Neural progenitor cell (in vitro differentiated cells): ENCODE results near the gene WDR27. TPM values are rescaled to one million over a fixed set of nuclear protein-coding genes. Genes with fewer than 3 reads are reported as not detected.

Experiments used
- DNase-seq: peaks from one replicate; pipeline ENCODE4 v3.0.0-alpha.2; 2016; ENCODE audit warnings: low spot score
- H2AFZ ChIP-seq: fragments of 200-600 bp; sonication (generic); replicated peaks from 2 replicates; pipeline ENCODE4 v1.6.1; 2016; ENCODE audit warnings: antibody characterized with exemption
- H3F3A ChIP-seq: fragments of 200-600 bp; sonication (generic); 2 replicates; pipeline ENCODE4 v1.6.1; 2016; ENCODE audit warnings: antibody characterized with exemption, low read depth
- H3K27ac ChIP-seq: fragments of 200-600 bp; sonication (generic); 2 replicates; pipeline ENCODE4 v1.5.1; 2016; ENCODE audit warnings: mild to moderate bottlenecking
- H3K27me3 ChIP-seq: fragments of 200-600 bp; sonication (generic); 2 replicates; pipeline ENCODE4 v1.6.1; 2016; ENCODE audit warnings: mild to moderate bottlenecking, moderate library complexity
- H3K36me3 ChIP-seq: fragments of 200-600 bp; sonication (generic); 2 replicates; pipeline ENCODE4 v1.5.1; 2016
- H3K4me1 ChIP-seq: fragments of 200-600 bp; sonication (generic); 2 replicates; pipeline ENCODE4 v1.6.1; 2016; ENCODE audit warnings: mixed run types
- H3K4me2 ChIP-seq: fragments of 200-600 bp; sonication (generic); 2 replicates; pipeline ENCODE4 v1.6.1; 2016
- H3K4me3 ChIP-seq: fragments of 200-600 bp; sonication (generic); 2 replicates; pipeline ENCODE4 v1.5.1; 2016
- H3K79me2 ChIP-seq: fragments of 200-600 bp; sonication (generic); 2 replicates; pipeline ENCODE4 v1.6.1; 2016; ENCODE audit warnings: low read depth
- H3K9ac ChIP-seq: fragments of 200-600 bp; sonication (generic); 2 replicates; pipeline ENCODE4 v1.6.1; 2016
- H3K9me3 ChIP-seq: fragments of 200-600 bp; sonication (generic); 2 replicates; pipeline ENCODE4 v1.5.1; 2016; ENCODE audit warnings: low read depth
- H4K20me1 ChIP-seq: fragments of 200-600 bp; sonication (generic); 2 replicates; pipeline ENCODE4 v1.6.1; 2016; ENCODE audit warnings: low read depth
- H3K27ac Mint-ChIP-seq: 3 replicates; pipeline ENCODE4 v1.8.0; 2021; ENCODE audit warnings: mixed read lengths
- H3K27me3 Mint-ChIP-seq: 2 replicates; pipeline ENCODE4 v1.8.0; 2022; ENCODE audit warnings: low read depth, mild to moderate bottlenecking, inconsistent platforms, moderate library complexity, mixed read lengths; ENCODE audit not compliant: insufficient read depth
- H3K36me3 Mint-ChIP-seq: 3 replicates; pipeline ENCODE4 v1.8.0; 2021; ENCODE audit warnings: mixed read lengths
- H3K4me1 Mint-ChIP-seq: 3 replicates; pipeline ENCODE4 v1.8.0; 2021; ENCODE audit warnings: mixed read lengths
- H3K4me3 Mint-ChIP-seq: 3 replicates; pipeline ENCODE4 v1.8.0; 2021; ENCODE audit warnings: mild to moderate bottlenecking, moderate library complexity, mixed read lengths
- H3K9me3 Mint-ChIP-seq: 3 replicates; pipeline ENCODE4 v1.8.0; 2020; ENCODE audit warnings: mixed read lengths
- EZH2 ChIP-seq: fragments of 200-600 bp; sonication (generic); IDR thresholded peaks from 2 replicates; pipeline ENCODE4 v1.6.1; 2017; ENCODE audit warnings: antibody characterized with exemption, mild to moderate bottlenecking, moderate library complexity
- EZH2phosphoT487 ChIP-seq: fragments of 200-600 bp; sonication (generic); IDR thresholded peaks from 2 replicates; pipeline ENCODE4 v1.6.1; 2017; ENCODE audit warnings: antibody characterized with exemption
- total RNA-seq: library from RNA; depleted of rRNA; stranded (reverse); fragments of >200 nt; gene quantifications from 2 replicates; pipeline ENCODE4 v1.2.3, GENCODE V29; 2015; ENCODE audit warnings: low replicate concordance
- TF ChIP-seq, protein P1 (sequence below): fragments of 200-600 bp; sonication (generic); IDR thresholded peaks from 2 replicates; pipeline ENCODE4 v1.5.1; 2017; ENCODE audit warnings: antibody characterized with exemption, mild to moderate bottlenecking

WDR27 gene
- total RNA-seq, 1 donor from 2014 or later: 69.0 TPM

DNA sequence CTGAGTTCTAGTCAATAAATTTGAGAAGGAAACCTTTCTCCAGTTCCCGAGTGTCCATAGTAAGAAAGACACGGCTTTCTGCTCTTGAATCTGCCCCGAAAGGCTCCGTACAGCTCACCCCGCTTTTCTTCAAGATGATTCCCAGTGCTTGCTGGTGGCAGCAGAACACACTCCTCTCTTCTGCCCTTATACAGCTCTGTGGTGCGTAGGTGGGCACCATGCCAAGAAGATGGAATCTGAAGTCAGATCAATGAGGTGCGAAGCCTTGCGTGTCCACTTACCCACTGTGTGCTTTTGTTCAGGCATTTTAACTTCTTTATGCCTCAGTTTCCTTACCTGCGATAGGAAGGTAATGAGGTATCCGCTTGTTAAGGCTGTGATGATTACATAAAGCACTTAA, 142.2 kb downstream of the WDR27 start:
- no peak overlapping the region for H3K4me3 Mint-ChIP-seq
- Histone ChIP-seq H3K79me2 (no peaks in the 10 kb centered on the region), H3K4me1 (no peaks in the 10 kb centered on the region), H3K27ac (no peak overlapping the region), H3F3A (no peaks in the 10 kb centered on the region), H3K27me3 (no peaks in the 10 kb centered on the region), H3K4me2 (no peak overlapping the region), H3K9me3 (no peaks in the 10 kb centered on the region), H3K4me3 (no peak overlapping the region), H3K36me3 (no peaks in the 10 kb centered on the region), H3K9ac (no peak overlapping the region), H2AFZ (no peak overlapping the region), H4K20me1 (no peaks in the 10 kb centered on the region)
- H3K36me3 Mint-ChIP-seq: peaks cover 10% of the 10 kb centered on the region
- no peak overlapping the region for H3K27ac Mint-ChIP-seq
- H3K4me1 Mint-ChIP-seq: no peaks in the 10 kb centered on the region
- DNase-seq: no peak
- no peak for TF ChIP-seq EZH2phosphoT487
- TF ChIP-seq, protein P1, sequence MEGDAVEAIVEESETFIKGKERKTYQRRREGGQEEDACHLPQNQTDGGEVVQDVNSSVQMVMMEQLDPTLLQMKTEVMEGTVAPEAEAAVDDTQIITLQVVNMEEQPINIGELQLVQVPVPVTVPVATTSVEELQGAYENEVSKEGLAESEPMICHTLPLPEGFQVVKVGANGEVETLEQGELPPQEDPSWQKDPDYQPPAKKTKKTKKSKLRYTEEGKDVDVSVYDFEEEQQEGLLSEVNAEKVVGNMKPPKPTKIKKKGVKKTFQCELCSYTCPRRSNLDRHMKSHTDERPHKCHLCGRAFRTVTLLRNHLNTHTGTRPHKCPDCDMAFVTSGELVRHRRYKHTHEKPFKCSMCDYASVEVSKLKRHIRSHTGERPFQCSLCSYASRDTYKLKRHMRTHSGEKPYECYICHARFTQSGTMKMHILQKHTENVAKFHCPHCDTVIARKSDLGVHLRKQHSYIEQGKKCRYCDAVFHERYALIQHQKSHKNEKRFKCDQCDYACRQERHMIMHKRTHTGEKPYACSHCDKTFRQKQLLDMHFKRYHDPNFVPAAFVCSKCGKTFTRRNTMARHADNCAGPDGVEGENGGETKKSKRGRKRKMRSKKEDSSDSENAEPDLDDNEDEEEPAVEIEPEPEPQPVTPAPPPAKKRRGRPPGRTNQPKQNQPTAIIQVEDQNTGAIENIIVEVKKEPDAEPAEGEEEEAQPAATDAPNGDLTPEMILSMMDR: no peak
- no peak for TF ChIP-seq EZH2
- H3K27me3 Mint-ChIP-seq: peaks cover 3% of the 10 kb centered on the region
- peaks cover 4% of the 10 kb centered on the region for H3K9me3 Mint-ChIP-seq

DNA sequence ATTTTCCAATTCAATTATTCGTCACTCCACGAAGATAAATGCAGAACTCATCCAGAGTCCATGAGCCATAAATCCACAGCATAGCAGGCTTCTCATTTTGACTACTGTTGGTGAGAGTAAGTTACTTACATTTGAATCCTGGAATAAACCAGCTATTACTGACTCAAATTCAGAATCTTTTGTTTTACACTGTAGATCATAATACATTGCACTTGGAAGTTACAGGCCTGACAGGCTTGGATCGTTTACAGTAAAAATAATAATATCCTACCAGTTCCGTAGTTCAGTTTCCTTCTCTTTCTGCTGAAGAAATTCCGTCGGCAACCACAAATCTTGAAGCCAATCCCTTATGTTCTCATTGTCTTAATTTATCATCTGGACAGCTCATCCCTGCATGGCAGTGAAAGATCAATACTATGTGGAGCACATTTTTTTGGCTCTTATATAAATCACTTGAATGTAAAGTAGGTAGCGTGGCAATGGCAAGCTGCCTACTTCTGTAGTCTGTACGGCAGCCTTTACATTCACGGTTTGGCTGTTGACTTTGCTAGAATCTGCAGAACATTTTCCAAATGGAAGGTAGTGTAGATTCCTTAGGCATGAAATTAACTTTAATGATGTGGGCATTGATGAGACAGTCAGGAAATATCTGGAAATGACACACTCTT, 142.9 kb downstream of the WDR27 start:
- peaks cover 3% of the 10 kb centered on the region for H3K27me3 Mint-ChIP-seq
- Histone ChIP-seq H2AFZ (no peak overlapping the region), H3K9me3 (no peaks in the 10 kb centered on the region), H3K36me3 (no peaks in the 10 kb centered on the region), H4K20me1 (no peaks in the 10 kb centered on the region), H3K27me3 (no peaks in the 10 kb centered on the region), H3K4me1 (no peaks in the 10 kb centered on the region), H3K79me2 (no peaks in the 10 kb centered on the region), H3F3A (no peaks in the 10 kb centered on the region), H3K9ac (no peak overlapping the region), H3K27ac (no peak overlapping the region), H3K4me2 (no peak overlapping the region), H3K4me3 (no peak overlapping the region)
- TF ChIP-seq EZH2phosphoT487: no peak
- no peak for TF ChIP-seq EZH2
- TF ChIP-seq, protein P1: no peak
- H3K36me3 Mint-ChIP-seq: peaks cover 10% of the 10 kb centered on the region
- no peak for DNase-seq
- H3K4me3 Mint-ChIP-seq: no peak overlapping the region
- H3K27ac Mint-ChIP-seq: no peak overlapping the region
- no peaks in the 10 kb centered on the region for H3K4me1 Mint-ChIP-seq
- peaks cover 4% of the 10 kb centered on the region for H3K9me3 Mint-ChIP-seq

DNA sequence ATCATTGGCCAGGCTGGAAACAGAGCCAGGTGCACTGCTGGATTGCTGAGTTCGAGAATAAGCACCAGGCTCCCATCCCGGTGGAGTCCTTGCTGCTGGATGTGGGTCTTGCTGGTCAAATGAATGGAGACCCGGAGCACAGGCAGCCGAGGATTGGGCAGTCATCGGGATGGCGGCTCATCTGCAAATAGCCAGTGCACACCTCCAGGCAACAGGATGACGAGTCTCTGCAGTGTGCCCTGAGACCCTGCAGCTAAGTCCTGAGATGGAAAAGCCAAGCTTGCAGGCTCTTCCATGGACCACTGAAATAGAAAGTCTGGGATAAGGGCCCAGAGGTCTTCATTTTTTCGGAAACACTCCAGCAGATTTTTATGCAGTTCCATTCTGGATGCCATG, 143.5 kb downstream of the WDR27 start:
- no peak overlapping the region for H3K4me3 Mint-ChIP-seq
- H3K9ac ChIP-seq: no peak overlapping the region
- DNase-seq: no peak
- H3K9me3 ChIP-seq: no peaks in the 10 kb centered on the region
- no peaks in the 10 kb centered on the region for H3K36me3 ChIP-seq
- no peaks in the 10 kb centered on the region for H3K4me1 Mint-ChIP-seq
- no peak for TF ChIP-seq EZH2
- TF ChIP-seq EZH2phosphoT487: no peak
- TF ChIP-seq, protein P1: no peak
- H3K4me3 ChIP-seq: no peak overlapping the region
- no peaks in the 10 kb centered on the region for H3F3A ChIP-seq
- no peaks in the 10 kb centered on the region for H4K20me1 ChIP-seq
- H2AFZ ChIP-seq: no peak overlapping the region
- peaks cover 6% of the 10 kb centered on the region for H3K36me3 Mint-ChIP-seq
- H3K4me1 ChIP-seq: no peaks in the 10 kb centered on the region
- H3K79me2 ChIP-seq: no peaks in the 10 kb centered on the region
- no peak overlapping the region for H3K27ac Mint-ChIP-seq
- H3K27me3 Mint-ChIP-seq: no peaks in the 10 kb centered on the region
- no peak overlapping the region for H3K4me2 ChIP-seq
- no peak overlapping the region for H3K27ac ChIP-seq
- no peaks in the 10 kb centered on the region for H3K27me3 ChIP-seq
- H3K9me3 Mint-ChIP-seq: peaks cover 4% of the 10 kb centered on the region
